Measurements from ENCODE around the gene PPL. TPM values are rescaled to one million over a fixed set of nuclear protein-coding genes. Genes with fewer than 3 reads are reported as not detected.
A peak's percentile ranks its signal among the peaks of the same experiment; 100 is the strongest.
"Not testable (repeated sequence)": the region's sequence is repeated elsewhere in the genome, so short reads cannot be mapped to it uniquely, and the experiment has no call there.

PPL gene
- total and polyA plus RNA-seq, 7 experiments from 2014 or later: 0.15 to 0.47 TPM; not detected in 5

- Histone ChIP-seq H3K36me3 (ENCODE audit: control insufficient read depth in 2 of 3, insufficient read depth in 3 of 3, low read length in 3 of 3) (no peaks in the 10 kb centered on the region), H3K27ac (ENCODE audit: low read depth, low read length) (no peak overlapping the region), H3K27me3 (ENCODE audit: control insufficient read depth in 2 of 2, insufficient read depth in 2 of 2, low read length in 2 of 2) (peaks cover 0 to 7% of the 10 kb centered on the region in 2 donors), H3K4me3 (ENCODE audit: low read length) (peak overlapping the region; percentile 55), H3K4me1 (ENCODE audit: control insufficient read depth in 2 of 2, insufficient read depth in 2 of 2, low read length in 2 of 2) (peaks cover 6 to 13% of the 10 kb centered on the region in 2 donors), H3K9me3 (ENCODE audit: control insufficient read depth in 2 of 3, low read length in 3 of 3) (no peaks in the 10 kb centered on the region)
- CTCF ChIA-PET: interaction anchor here (0.9 kb wide), 1 partner anchor 267 kb away, joined by 3 read pairs; no protein-coding TSS in a partner anchor
- POLR2A ChIA-PET: no interaction called here
- peaks cover 15 to 30% (median 23%) of the 10 kb centered on the region in 7 donors for H3K4me1 Mint-ChIP-seq
- no peak for ATAC-seq
- no peaks in the 10 kb centered on the region for H3K9me3 Mint-ChIP-seq
- peak overlapping the region in 2 of 9 donors; percentile 48 to 80 for H3K27ac Mint-ChIP-seq
- peaks cover 10 to 36% (median 28%) of the 10 kb centered on the region in 5 donors for H3K27me3 Mint-ChIP-seq
- H3K36me3 Mint-ChIP-seq: no peaks in the 10 kb centered on the region
- intact Hi-C loops (cut with micrococcal nuclease): loop anchor here (1.0 to 10.0 kb wide), 18 partner anchors 75 to 1346 kb away; partner anchors contain the start of genes GLYR1 (in 2 of the 2), UBN1 (in 2 of the 2), ALG1 (in 1 of the 2) and ANKS3 (in 1 of the 2)
- peak overlapping the region; percentile 30 to 96 (median 86) for H3K4me3 Mint-ChIP-seq
- peak in 1 of 9 donors; percentile 11 for DNase-seq
These were observed 21.8 kb upstream of the PPL start for GRCh38 chr16:4958510-4959438.

- peak within 1 kb of the TSS; percentile 79 to 96 (median 89) for H3K4me3 Mint-ChIP-seq
- ChIA-PET CTCF (no interaction called here), POLR2A (interaction anchor here (0.5 kb wide), 1 partner anchor 1079 kb away, joined by 3 read pairs; no protein-coding TSS in a partner anchor)
- peaks cover 15 to 30% (median 23%) of the 10 kb centered on the region in 7 donors for H3K4me1 Mint-ChIP-seq
- peak within 1 kb of the TSS in 6 of 9 donors; percentile 30 to 80 (median 53) for H3K27ac Mint-ChIP-seq
- no peaks in the 10 kb centered on the region for H3K9me3 Mint-ChIP-seq
- Histone ChIP-seq H3K4me3 (ENCODE audit: low read length) (peak within 1 kb of the TSS; percentile 59), H3K27ac (ENCODE audit: low read depth, low read length) (peak within 1 kb of the TSS; percentile 26), H3K4me1 (ENCODE audit: control insufficient read depth in 2 of 2, insufficient read depth in 2 of 2, low read length in 2 of 2) (peaks cover 6 to 13% of the 10 kb centered on the region in 2 donors), H3K36me3 (ENCODE audit: control insufficient read depth in 2 of 3, insufficient read depth in 3 of 3, low read length in 3 of 3) (no peaks in the 10 kb centered on the region), H3K9me3 (ENCODE audit: control insufficient read depth in 2 of 3, low read length in 3 of 3) (no peaks in the 10 kb centered on the region), H3K27me3 (ENCODE audit: control insufficient read depth in 2 of 2, insufficient read depth in 2 of 2, low read length in 2 of 2) (peaks cover 0 to 7% of the 10 kb centered on the region in 2 donors)
- no peaks in the 10 kb centered on the region for H3K36me3 Mint-ChIP-seq
- peak; percentile 99 for ATAC-seq
- H3K27me3 Mint-ChIP-seq: peaks cover 10 to 35% (median 31%) of the 10 kb centered on the region in 5 donors
- intact Hi-C loops (cut with micrococcal nuclease): loop anchor here (1.0 to 10.0 kb wide), 20 partner anchors 75 to 1346 kb away; partner anchors contain the start of genes GLYR1 (in 2 of the 2), ROGDI (in 2 of the 2), UBN1 (in 2 of the 2) and ALG1 (in 1 of the 2)
- DNase-seq: peak; percentile 87 to 96 (median 89)
These were observed 21.0 kb upstream of the PPL start, which contains the start of gene SEC14L5 for GRCh38 chr16:4957720-4958509. TSS of gene SEC14L5 (plus strand) at chr16:4958330. CDS start at chr16:4959324, 994 bp downstream.

- Mint-ChIP-seq H3K4me3 (peak overlapping the region; percentile 79 to 96 (median 89)), H3K36me3 (no peaks in the 10 kb centered on the region), H3K27me3 (peaks cover 10 to 30% (median 26%) of the 10 kb centered on the region in 5 donors), H3K27ac (peak overlapping the region in 3 of 9 donors; percentile 47 to 78 (median 58)), H3K9me3 (no peaks in the 10 kb centered on the region), H3K4me1 (peaks cover 15 to 30% (median 23%) of the 10 kb centered on the region in 7 donors)
- POLR2A ChIA-PET: interaction anchor here (0.5 to 0.7 kb wide), 3 partner anchors 210 to 1232 kb away, joined by 3 to 5 read pairs (median 3); no protein-coding TSS in a partner anchor
- Histone ChIP-seq H3K36me3 (ENCODE audit: control insufficient read depth in 2 of 3, insufficient read depth in 3 of 3, low read length in 3 of 3) (no peaks in the 10 kb centered on the region), H3K4me1 (ENCODE audit: control insufficient read depth in 2 of 2, insufficient read depth in 2 of 2, low read length in 2 of 2) (peaks cover 6 to 13% of the 10 kb centered on the region in 2 donors), H3K9me3 (ENCODE audit: control insufficient read depth in 2 of 3, low read length in 3 of 3) (no peaks in the 10 kb centered on the region), H3K4me3 (ENCODE audit: low read length) (peak overlapping the region; percentile 59), H3K27ac (ENCODE audit: low read depth, low read length) (peak overlapping the region; percentile 26), H3K27me3 (ENCODE audit: control insufficient read depth in 2 of 2, insufficient read depth in 2 of 2, low read length in 2 of 2) (peaks cover 0 to 7% of the 10 kb centered on the region in 2 donors)
- CTCF ChIA-PET: interaction anchor here (0.7 to 1.5 kb wide), 2 partner anchors 9 to 651 kb away, joined by 3 read pairs; no protein-coding TSS in a partner anchor
- DNase-seq (no peak), ATAC-seq (no peak)
- intact Hi-C loops (cut with micrococcal nuclease): loop anchor here (2.0 to 10.0 kb wide), 11 partner anchors 115 to 1345 kb away; partner anchors contain the start of genes ALG1 (in 1 of the 2), CDIP1 (in 1 of the 2), DNAJA3 (in 1 of the 2) and NUDT16L1 (in 1 of the 2)
These were observed 20.4 kb upstream of the PPL start for GRCh38 chr16:4957420-4957719.

GRCh38 chr16:4954714-4955113, 17.8 kb upstream of the PPL start:
- Mint-ChIP-seq H3K36me3 (no peaks in the 10 kb centered on the region), H3K27ac (peak overlapping the region in 1 of 9 donors; percentile 18), H3K4me1 (peaks cover 17 to 30% (median 23%) of the 10 kb centered on the region in 7 donors), H3K9me3 (peaks cover 0 to 1% (median 0%) of the 10 kb centered on the region in 11 donors), H3K4me3 (no peak overlapping the region), H3K27me3 (peaks cover 10 to 28% (median 24%) of the 10 kb centered on the region in 5 donors)
- intact Hi-C loops (cut with micrococcal nuclease): loop anchor here (5.0 to 10.0 kb wide), 9 partner anchors 118 to 1342 kb away; partner anchors contain the start of genes ALG1 (in 1 of the 2), CDIP1 (in 1 of the 2), DNAJA3 (in 1 of the 2) and NUDT16L1 (in 1 of the 2)
- ChIA-PET POLR2A (no interaction called here), CTCF (interaction anchor here (0.7 kb wide), 1 partner anchor 83 kb away, joined by 3 read pairs; no protein-coding TSS in a partner anchor)
- DNase-seq (no peak), ATAC-seq (no peak)
- H3K27ac ChIP-seq (ENCODE audit: low read depth, low read length): no peak overlapping the region
- peaks cover 6 to 13% of the 10 kb centered on the region in 2 donors for H3K4me1 ChIP-seq (ENCODE audit: control insufficient read depth in 2 of 2, insufficient read depth in 2 of 2, low read length in 2 of 2)
- H3K36me3 ChIP-seq (ENCODE audit: control insufficient read depth in 2 of 3, insufficient read depth in 3 of 3, low read length in 3 of 3): no peaks in the 10 kb centered on the region
- no peaks in the 10 kb centered on the region for H3K9me3 ChIP-seq (ENCODE audit: control insufficient read depth in 2 of 3, low read length in 3 of 3)
- no peak overlapping the region for H3K4me3 ChIP-seq (ENCODE audit: low read length)
- peaks cover 0 to 5% of the 10 kb centered on the region in 2 donors for H3K27me3 ChIP-seq (ENCODE audit: control insufficient read depth in 2 of 2, insufficient read depth in 2 of 2, low read length in 2 of 2)

GRCh38 chr16:4951583-4951982, 14.6 kb upstream of the PPL start:
- H3K27ac Mint-ChIP-seq; H3K36me3 Mint-ChIP-seq; H3K36me3 ChIP-seq (ENCODE audit: control insufficient read depth in 2 of 3, insufficient read depth in 3 of 3, low read length in 3 of 3); H3K4me1 ChIP-seq (ENCODE audit: control insufficient read depth in 2 of 2, insufficient read depth in 2 of 2, low read length in 2 of 2); CTCF ChIA-PET; POLR2A ChIA-PET; H3K9me3 ChIP-seq (ENCODE audit: control insufficient read depth in 2 of 3, low read length in 3 of 3); H3K27ac ChIP-seq (ENCODE audit: low read depth, low read length); H3K4me3 Mint-ChIP-seq; H3K9me3 Mint-ChIP-seq; H3K4me3 ChIP-seq (ENCODE audit: low read length); H3K4me1 Mint-ChIP-seq; H3K27me3 ChIP-seq (ENCODE audit: control insufficient read depth in 2 of 2, insufficient read depth in 2 of 2, low read length in 2 of 2); ATAC-seq; DNase-seq: not testable (repeated sequence)
- intact Hi-C loops (cut with micrococcal nuclease): loop anchor here (10.0 kb wide), 4 partner anchors 257 to 987 kb away; partner anchors contain the start of genes DNAJA3 (in 1 of the 2) and NUDT16L1 (in 1 of the 2)
- H3K27me3 Mint-ChIP-seq: peaks cover 5 to 26% (median 14%) of the 10 kb centered on the region in 5 donors
